Measurements from ENCODE around the gene ATP8B1.

ATP8B1 gene

DNA sequence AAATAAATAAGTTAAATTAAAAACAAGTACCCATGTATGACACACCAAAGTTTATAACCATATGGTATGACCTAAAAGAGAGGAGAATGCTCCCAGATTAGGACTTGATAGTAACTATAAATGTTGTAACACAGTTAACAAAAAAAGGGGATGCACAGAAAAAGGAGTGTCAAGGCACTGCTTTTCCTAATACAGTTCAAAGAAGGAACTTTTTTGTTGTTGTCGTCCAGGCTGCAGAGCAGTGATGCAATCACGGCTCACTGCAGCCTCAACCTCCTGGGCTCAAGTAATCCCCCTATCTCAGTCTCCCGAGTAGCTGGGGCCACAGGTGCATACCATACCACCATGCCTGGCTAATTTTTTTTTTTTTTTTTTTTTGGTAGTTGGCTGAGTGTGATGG lies 184.2 kb downstream of the ATP8B1 start:
- H3K4me3 ChIP-seq (ENCODE audit: low read length), result no peak overlapping the region
- no peak for TF ChIP-seq ZNF274 (IDR thresholded peaks at IDR 0.05; ENCODE audit: low read depth, low read length)

DNA sequence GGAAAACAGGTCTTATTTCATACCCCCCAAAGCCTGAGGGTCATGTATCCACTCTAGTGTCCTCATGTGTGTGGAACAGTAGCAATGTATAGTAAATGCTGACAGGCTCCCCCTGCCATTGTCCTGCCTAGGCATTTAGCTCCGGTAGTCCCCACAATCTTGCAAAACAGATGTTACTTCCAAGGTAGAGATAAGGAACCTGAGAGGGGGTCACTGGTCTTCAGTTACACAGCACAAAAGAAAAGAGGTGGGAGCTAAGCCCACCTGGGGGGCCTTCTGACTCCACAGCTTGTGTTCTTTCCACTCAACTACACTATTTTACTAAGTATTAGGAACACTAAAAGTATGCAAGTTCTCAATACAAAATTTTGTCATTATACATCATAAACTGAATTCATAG lies 199.2 kb downstream of the ATP8B1 start:
- TF ChIP-seq ZNF274 (IDR thresholded peaks at IDR 0.05; ENCODE audit: low read depth, low read length), result no peak
- H3K4me3 ChIP-seq (ENCODE audit: low read length), result no peak overlapping the region

Measured in GM08714 (cell line).